Measurements from ENCODE around the gene ATAD3A.
"Not testable (repeated sequence)": the region's sequence is repeated elsewhere in the genome, so short reads cannot be mapped to it uniquely, and the experiment has no call there.

ATAD3A gene

GRCh38 chr1:1490633-1491230, 21.2 kb upstream of the ATAD3A start:
- no peak for DNase-seq

GRCh38 chr1:1491601-1492000, 20.4 kb upstream of the ATAD3A start:
- DNase-seq: no peak

GRCh38 chr1:1494311-1494710, 17.7 kb upstream of the ATAD3A start:
- DNase-seq: not testable (repeated sequence)

GRCh38 chr1:1495461-1495975, 16.4 kb upstream of the ATAD3A start:
- DNase-seq: not testable (repeated sequence)

GRCh38 chr1:1504777-1505365, 7.1 kb upstream of the ATAD3A start:
- peak; percentile 79 for DNase-seq

- peak; percentile 27 for DNase-seq
Measured at GRCh38 chr1:1505366-1505798, 6.6 kb upstream of the ATAD3A start.

- not testable (repeated sequence) for DNase-seq
Measured at GRCh38 chr1:1505801-1506200, 6.2 kb upstream of the ATAD3A start.

GRCh38 chr1:1507305-1507704, 4.7 kb upstream of the ATAD3A start:
- DNase-seq: no peak

- DNase-seq: not testable (repeated sequence)
Measured at GRCh38 chr1:1508775-1509464, 3.0 kb upstream of the ATAD3A start.

GRCh38 chr1:1509465-1509850, 2.5 kb upstream of the ATAD3A start:
- DNase-seq: not testable (repeated sequence)

GRCh38 chr1:1510912-1511532, 940 bp upstream of the ATAD3A start:
- DNase-seq: peak; percentile 38

GRCh38 chr1:1512425-1512824, 463 bp downstream of the ATAD3A start:
- DNase-seq: not testable (repeated sequence)

GRCh38 chr1:1513675-1514074, 1.7 kb downstream of the ATAD3A start:
- DNase-seq: not testable (repeated sequence)

GRCh38 chr1:1514376-1514775, 2.4 kb downstream of the ATAD3A start:
- DNase-seq: not testable (repeated sequence)

GRCh38 chr1:1516923-1517322, 5.0 kb downstream of the ATAD3A start:
- DNase-seq: not testable (repeated sequence)

GRCh38 chr1:1517973-1518620, 6.1 kb downstream of the ATAD3A start:
- DNase-seq: no peak

- not testable (repeated sequence) for DNase-seq
Measured at GRCh38 chr1:1518621-1519007, 6.7 kb downstream of the ATAD3A start.

GRCh38 chr1:1519805-1520505, 8.0 kb downstream of the ATAD3A start:
- DNase-seq: not testable (repeated sequence)

- no peak for DNase-seq
Measured at GRCh38 chr1:1521331-1521730, 9.4 kb downstream of the ATAD3A start.

- DNase-seq: not testable (repeated sequence)
Measured at GRCh38 chr1:1522536-1522935, 10.6 kb downstream of the ATAD3A start.

- not testable (repeated sequence) for DNase-seq
Measured at GRCh38 chr1:1523226-1523625, 11.3 kb downstream of the ATAD3A start.

GRCh38 chr1:1523651-1524050, 11.7 kb downstream of the ATAD3A start:
- DNase-seq: not testable (repeated sequence)
